ENCODE measurements around the gene TUT1.

TUT1 gene

DNA sequence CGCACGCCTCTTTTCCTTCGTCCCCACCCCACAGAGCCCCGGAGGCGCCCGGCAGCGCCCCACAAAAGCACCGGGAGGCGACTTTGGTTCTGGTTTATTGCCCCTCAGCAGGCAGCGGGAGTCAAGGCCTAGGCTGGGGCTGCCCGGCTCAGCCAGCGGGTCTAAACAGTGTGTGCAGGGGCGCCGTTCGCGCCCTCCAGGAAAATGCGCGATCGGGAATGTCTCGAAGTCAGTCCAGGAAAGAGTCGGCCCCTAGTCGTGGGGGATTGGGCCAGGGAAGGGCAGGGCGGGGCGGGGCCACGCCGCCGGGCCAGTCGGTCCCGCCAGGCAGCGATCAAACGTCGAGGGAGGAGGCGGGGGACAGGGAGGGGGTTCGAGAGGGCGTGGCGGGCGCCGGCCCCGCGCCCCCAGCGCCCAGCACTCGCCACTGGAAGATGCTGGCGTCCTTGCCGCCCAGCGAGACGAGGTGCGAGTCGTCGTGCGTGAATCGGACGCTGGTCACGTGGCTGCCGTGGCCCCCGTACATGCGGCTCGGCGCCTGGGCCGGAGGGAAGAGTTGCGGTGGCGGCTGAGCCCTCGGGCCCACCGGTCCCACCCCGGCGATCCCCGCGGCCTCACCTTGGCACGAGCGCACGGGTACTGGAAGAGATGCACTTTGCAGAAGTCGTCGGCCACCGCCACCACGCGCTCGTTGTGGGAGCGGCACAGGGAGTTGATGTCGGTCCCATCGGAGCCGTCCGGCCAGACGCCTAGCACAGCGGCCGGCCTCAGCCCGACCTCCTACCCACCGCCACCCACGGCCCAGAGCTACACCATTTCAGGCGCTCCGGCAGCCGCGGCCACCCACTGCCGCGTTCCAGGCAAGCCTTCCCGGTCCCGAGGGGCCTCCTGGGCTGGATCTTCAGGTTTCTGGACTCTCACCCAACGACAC is 11.1 kb upstream of the TUT1 start:
- Histone ChIP-seq H3K4me1 (no peaks in the 10 kb centered on the region), H3K4me3 (ENCODE audit: low read depth, low read length) (peak overlapping the region; percentile 88), H3K4me2 (ENCODE audit: low read length) (peak overlapping the region; percentile 85), H3K9ac (no peak overlapping the region), H3K36me3 (ENCODE audit: control insufficient read depth, insufficient read depth, low read length) (no peaks in the 10 kb centered on the region), H2AFZ (peak overlapping the region; percentile 83), H3K27ac (no peak overlapping the region), H3K27me3 (ENCODE audit: control insufficient read depth, insufficient read depth, low read length) (no peaks in the 10 kb centered on the region), H3K9me3 (ENCODE audit: control insufficient read depth, low read length) (no peaks in the 10 kb centered on the region), H3K79me2 (no peaks in the 10 kb centered on the region)
- TF ChIP-seq, protein P1, sequence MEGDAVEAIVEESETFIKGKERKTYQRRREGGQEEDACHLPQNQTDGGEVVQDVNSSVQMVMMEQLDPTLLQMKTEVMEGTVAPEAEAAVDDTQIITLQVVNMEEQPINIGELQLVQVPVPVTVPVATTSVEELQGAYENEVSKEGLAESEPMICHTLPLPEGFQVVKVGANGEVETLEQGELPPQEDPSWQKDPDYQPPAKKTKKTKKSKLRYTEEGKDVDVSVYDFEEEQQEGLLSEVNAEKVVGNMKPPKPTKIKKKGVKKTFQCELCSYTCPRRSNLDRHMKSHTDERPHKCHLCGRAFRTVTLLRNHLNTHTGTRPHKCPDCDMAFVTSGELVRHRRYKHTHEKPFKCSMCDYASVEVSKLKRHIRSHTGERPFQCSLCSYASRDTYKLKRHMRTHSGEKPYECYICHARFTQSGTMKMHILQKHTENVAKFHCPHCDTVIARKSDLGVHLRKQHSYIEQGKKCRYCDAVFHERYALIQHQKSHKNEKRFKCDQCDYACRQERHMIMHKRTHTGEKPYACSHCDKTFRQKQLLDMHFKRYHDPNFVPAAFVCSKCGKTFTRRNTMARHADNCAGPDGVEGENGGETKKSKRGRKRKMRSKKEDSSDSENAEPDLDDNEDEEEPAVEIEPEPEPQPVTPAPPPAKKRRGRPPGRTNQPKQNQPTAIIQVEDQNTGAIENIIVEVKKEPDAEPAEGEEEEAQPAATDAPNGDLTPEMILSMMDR (IDR thresholded peaks at IDR 0.05) = no peak

DNA sequence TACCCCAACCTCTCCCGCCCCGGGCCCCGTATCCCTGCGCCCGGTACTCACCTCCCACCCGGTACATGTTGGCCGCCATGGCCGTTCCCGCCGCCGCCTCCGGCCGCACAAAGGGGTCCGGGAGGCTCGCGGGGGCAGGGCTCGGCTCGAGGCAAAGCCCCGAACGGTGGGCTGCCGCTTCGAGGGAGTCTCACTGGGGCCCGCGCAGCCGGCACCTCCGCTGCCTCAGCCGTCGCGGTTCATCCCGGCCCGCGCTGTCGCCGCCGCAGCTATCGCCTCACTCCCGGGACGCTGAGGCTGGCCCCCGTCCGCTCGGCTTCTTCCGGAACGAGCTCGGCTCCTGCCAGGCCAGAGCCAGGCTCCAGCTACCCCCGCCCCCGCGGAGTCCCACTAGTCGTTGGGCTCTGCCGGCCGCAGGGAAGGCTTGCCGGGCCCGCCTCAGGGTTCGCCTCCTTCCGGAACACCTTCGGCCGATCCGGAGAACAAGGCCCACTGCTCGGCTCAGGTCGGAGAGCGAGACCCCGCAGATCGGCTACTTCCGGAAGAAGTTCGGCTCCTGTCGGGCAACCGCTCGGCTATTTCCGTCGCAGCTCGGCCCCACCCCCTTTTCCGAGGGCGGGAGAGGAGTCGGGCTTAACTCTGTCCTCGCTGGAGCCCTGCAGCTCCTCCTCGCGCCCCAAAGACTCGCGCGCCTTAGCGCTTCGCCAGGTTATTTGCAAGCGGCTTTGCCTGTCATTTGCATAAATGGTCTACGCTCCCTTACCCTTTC is 10.2 kb upstream of the TUT1 start, which contains the start of gene MTA2:
TSS of gene MTA2 (minus strand) at position 494 of the 769 bp plus-strand sequence. CDS start at position 79, 415 bp downstream.
- Histone ChIP-seq H3K27ac (peak within 1 kb of the TSS; percentile 89), H3K4me3 (ENCODE audit: low read depth, low read length) (peak within 1 kb of the TSS; percentile 88), H3K79me2 (no peaks in the 10 kb centered on the region), H3K36me3 (ENCODE audit: control insufficient read depth, insufficient read depth, low read length) (no peaks in the 10 kb centered on the region), H2AFZ (peak within 1 kb of the TSS; percentile 83), H3K4me2 (ENCODE audit: low read length) (peak within 1 kb of the TSS; percentile 85), H3K9ac (peak within 1 kb of the TSS; percentile 31), H3K9me3 (ENCODE audit: control insufficient read depth, low read length) (no peaks in the 10 kb centered on the region), H3K4me1 (no peaks in the 10 kb centered on the region), H3K27me3 (ENCODE audit: control insufficient read depth, insufficient read depth, low read length) (no peaks in the 10 kb centered on the region)
- TF ChIP-seq, protein P1 (IDR thresholded peaks at IDR 0.05) = no peak

DNA sequence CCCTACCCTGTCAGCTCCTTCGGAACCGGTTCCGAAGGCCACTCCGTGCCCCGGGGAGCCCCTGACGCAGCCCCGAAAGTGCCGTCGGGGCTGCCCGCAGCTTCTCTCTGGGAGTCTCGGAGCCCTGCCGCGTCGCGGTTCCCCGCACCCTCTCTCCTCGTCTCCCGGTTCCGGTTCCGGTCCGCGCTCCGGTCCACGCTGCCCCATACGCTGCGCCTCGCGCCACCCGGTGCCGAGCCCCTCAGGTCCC is 9.7 kb upstream of the TUT1 start:
- Histone ChIP-seq H2AFZ (peak overlapping the region; percentile 83), H3K27ac (peak overlapping the region; percentile 89), H3K36me3 (ENCODE audit: control insufficient read depth, insufficient read depth, low read length) (no peaks in the 10 kb centered on the region), H3K4me3 (ENCODE audit: low read depth, low read length) (peak overlapping the region; percentile 88), H3K4me1 (no peaks in the 10 kb centered on the region), H3K27me3 (ENCODE audit: control insufficient read depth, insufficient read depth, low read length) (no peaks in the 10 kb centered on the region), H3K9me3 (ENCODE audit: control insufficient read depth, low read length) (no peaks in the 10 kb centered on the region), H3K4me2 (ENCODE audit: low read length) (peak overlapping the region; percentile 74), H3K9ac (peak overlapping the region; percentile 31), H3K79me2 (no peaks in the 10 kb centered on the region)
- TF ChIP-seq, protein P1 (IDR thresholded peaks at IDR 0.05) = no peak

DNA sequence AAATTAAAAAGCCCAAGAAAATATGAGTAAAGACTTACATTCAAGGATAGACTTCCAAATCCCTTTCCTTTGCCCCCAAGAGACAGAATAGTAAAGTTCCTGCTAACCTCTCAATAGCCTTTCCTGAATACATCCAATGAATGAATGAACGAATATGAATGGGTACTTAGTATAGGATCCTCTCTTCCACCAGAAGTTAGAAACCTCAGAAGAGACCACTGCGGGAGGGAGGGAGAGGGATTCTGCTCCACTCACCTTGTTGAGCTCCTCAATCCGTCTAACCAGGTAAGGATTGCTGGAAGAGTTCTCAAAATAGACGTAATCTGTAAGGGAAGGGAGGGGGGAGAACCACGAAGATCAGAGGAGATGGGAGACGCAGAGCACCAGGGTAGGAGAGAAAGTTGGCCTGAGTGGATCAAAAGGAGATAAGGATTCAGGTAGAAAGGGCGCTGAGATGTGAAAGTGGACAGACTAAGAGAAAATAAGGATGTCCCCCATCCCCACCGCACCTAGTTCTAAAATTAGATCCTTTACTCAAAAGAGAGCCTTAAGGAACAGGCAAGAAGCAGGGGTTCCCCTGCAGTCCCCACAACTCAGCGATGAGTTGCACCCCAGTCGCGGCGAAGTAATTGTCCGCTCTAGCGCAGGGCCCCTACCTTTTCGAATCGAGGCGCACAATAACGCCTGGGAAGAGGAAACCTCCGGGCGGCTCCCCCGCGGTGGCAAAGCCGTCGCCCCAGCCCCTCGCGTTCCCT is 9.2 kb upstream of the TUT1 start:
- Histone ChIP-seq H3K36me3 (ENCODE audit: control insufficient read depth, insufficient read depth, low read length) (no peaks in the 10 kb centered on the region), H3K4me2 (ENCODE audit: low read length) (peak overlapping the region; percentile 74), H2AFZ (peak overlapping the region; percentile 83), H3K4me3 (ENCODE audit: low read depth, low read length) (peak overlapping the region; percentile 88), H3K27ac (peak overlapping the region; percentile 89), H3K27me3 (ENCODE audit: control insufficient read depth, insufficient read depth, low read length) (no peaks in the 10 kb centered on the region), H3K79me2 (no peaks in the 10 kb centered on the region), H3K4me1 (no peaks in the 10 kb centered on the region), H3K9me3 (ENCODE audit: control insufficient read depth, low read length) (no peaks in the 10 kb centered on the region), H3K9ac (peak overlapping the region; percentile 31)
- TF ChIP-seq, protein P1 (IDR thresholded peaks at IDR 0.05) = no peak
